GM06990 (cell line): Measurements from ENCODE around the gene SMOC2.
"Not testable (repeated sequence)": the region's sequence is repeated elsewhere in the genome, so short reads cannot be mapped to it uniquely, and the experiment has no call there.

Experiments
- DNase-seq: peaks from one replicate; pipeline ENCODE4 v3.0.0-alpha.2; 2011; ENCODE audit not compliant: insufficient read length; ENCODE audit errors: extremely low read depth
- H3K27me3 ChIP-seq: replicated peaks from 2 replicates; pipeline ENCODE4 v1.6.0; 2011; ENCODE audit warnings: low read length; ENCODE audit not compliant: control insufficient read depth, insufficient read depth
- H3K36me3 ChIP-seq: 2 replicates; pipeline ENCODE4 v1.5.1; 2011; ENCODE audit warnings: low read length; ENCODE audit not compliant: control insufficient read depth, insufficient read depth
- H3K4me3 ChIP-seq: replicated peaks from 2 replicates; pipeline ENCODE4 v1.5.1; 2011; ENCODE audit warnings: low read depth, mild to moderate bottlenecking, control low read depth, low read length
- TF ChIP-seq, protein P1 (sequence below): IDR thresholded peaks from 2 replicates; pipeline ENCODE4 v1.5.1; 2011; ENCODE audit warnings: low read length, control low read depth, mild to moderate bottlenecking, inconsistent platforms; ENCODE audit not compliant: insufficient read depth, poor library complexity, severe bottlenecking

Gene SMOC2

DNA sequence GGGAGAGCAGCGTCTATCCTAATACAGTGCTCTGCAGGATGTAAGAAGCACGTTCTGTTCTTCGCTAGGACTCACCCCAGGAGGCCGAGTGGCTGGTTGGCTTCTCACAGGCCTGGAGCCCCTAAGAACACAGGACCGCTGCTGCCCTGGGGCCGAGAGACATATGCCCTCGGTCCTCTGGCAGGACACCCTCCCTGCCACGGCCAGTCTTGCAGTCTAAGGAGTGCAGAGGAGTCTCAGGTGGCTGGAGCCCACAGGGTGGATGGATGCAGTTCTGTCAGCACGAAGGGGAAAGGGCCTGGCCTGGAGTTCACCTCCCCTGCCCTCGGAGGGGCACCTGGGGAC lies 96.5 kb downstream of the SMOC2 start:
- H3K36me3 ChIP-seq: no peaks in the 10 kb centered on the region
- no peaks in the 10 kb centered on the region for H3K27me3 ChIP-seq
- no peak overlapping the region for H3K4me3 ChIP-seq
- TF ChIP-seq, protein P1, sequence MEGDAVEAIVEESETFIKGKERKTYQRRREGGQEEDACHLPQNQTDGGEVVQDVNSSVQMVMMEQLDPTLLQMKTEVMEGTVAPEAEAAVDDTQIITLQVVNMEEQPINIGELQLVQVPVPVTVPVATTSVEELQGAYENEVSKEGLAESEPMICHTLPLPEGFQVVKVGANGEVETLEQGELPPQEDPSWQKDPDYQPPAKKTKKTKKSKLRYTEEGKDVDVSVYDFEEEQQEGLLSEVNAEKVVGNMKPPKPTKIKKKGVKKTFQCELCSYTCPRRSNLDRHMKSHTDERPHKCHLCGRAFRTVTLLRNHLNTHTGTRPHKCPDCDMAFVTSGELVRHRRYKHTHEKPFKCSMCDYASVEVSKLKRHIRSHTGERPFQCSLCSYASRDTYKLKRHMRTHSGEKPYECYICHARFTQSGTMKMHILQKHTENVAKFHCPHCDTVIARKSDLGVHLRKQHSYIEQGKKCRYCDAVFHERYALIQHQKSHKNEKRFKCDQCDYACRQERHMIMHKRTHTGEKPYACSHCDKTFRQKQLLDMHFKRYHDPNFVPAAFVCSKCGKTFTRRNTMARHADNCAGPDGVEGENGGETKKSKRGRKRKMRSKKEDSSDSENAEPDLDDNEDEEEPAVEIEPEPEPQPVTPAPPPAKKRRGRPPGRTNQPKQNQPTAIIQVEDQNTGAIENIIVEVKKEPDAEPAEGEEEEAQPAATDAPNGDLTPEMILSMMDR: no peak
- DNase-seq: no peak

DNA sequence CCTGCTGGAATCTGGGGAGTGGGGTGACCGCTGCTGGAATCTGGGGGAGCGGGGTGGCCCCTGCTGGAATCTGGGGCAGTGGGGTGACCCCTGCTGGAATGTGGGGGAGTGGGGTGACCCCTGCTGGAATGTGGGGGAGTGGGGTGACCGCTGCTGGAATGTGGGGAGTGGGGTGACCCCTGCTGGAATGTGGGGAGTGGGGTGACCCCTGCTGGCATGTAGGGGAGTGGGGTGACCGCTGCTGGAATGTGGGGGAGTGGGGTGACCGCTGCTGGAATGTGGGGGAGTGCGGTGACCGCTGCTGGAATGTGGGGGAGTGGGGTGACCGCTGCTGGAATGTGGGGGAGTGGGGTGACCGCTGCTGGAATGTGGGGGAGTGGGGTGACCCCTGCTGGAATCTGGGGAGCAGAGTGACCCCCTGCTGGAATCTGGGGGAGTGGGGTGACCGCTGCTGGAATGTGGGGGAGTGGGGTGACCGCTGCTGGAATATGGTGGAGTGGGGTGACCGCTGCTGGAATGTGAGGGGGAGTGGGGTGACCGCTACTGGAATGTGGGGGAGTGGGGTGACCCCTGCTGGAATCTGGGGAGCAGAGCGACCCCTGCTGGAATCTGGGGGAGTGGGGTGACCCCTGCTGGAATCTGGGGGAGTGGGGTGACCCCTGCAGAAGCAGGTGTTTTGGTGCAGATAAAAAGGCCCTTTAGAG lies 97.4 kb downstream of the SMOC2 start:
- H3K36me3 ChIP-seq, H3K4me3 ChIP-seq, DNase-seq, H3K27me3 ChIP-seq: not testable (repeated sequence)

DNA sequence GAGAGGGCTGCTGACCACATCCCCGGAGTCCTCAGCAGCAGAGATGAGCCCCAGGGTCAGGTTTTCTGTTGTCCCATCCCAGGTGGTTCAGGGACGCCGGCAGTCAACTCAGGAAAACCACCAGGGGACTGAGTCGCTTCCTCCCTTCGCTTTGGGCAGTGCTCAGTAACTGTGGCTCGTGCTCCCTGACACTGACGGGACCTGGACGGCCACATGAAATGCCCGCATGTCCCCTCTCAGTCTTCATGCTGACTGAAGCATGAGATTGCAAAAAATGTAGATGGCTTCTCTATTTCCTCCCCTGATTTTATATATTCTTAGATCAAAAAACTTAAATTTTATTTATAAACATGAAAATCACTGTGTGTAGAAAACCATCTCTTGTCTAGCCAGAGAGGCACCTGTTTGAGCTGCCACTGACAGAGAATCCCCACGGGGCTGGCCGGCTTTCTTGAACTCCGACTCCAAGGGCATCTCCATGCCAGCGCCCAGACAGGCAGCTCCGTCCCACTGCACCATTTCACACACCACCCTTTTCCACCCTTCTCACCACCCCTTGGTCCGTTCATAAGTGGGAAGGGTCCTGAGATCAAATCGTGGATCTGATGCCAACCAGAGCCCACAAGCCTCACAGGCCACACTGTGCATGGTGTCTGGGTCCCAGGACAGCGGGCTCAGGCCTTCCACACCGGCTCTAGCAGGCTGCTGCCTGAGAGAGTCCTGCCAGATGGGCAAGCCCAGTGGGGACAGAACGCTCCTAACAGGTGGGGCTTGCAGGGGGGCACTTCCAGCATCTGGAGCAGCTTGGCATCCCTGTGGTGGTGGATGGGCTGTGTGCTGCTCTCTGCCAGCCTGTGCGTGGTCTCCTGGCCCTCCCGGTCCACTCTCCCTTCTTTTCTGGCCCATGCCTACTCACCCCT lies 98.2 kb downstream of the SMOC2 start:
- TF ChIP-seq, protein P1: no peak
- no peaks in the 10 kb centered on the region for H3K36me3 ChIP-seq
- DNase-seq: no peak
- H3K4me3 ChIP-seq: no peak overlapping the region
- no peaks in the 10 kb centered on the region for H3K27me3 ChIP-seq

DNA sequence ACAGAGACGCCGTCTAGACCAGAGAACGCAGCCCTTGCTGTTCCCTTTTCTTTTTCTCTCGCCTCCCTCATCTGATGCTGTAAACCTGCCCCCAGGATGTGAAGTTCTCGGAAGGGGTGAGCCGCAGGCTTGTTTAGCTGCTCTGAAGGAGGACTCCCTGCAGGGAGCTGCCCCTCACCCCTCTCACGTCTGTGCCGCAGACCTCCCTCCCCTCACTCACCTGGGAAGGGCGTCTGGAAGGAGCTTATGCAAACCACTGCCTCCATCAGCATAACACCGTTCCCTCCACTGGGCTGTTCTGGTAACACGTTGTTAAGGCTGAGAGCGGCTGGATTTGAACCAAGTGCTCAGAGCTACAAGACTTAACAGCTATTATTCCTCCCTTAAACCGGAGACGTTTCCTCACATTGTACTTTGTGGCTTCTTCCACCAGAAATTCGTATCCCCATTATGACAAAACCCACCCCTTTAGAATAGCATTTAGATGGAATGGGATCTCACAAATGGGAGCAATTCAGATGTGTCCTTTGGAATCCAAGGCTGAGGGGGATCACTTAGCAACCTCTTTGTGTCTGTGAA lies 99.8 kb downstream of the SMOC2 start:
- no peaks in the 10 kb centered on the region for H3K27me3 ChIP-seq
- DNase-seq: no peak
- no peak overlapping the region for H3K4me3 ChIP-seq
- no peaks in the 10 kb centered on the region for H3K36me3 ChIP-seq
- TF ChIP-seq, protein P1: no peak

DNA sequence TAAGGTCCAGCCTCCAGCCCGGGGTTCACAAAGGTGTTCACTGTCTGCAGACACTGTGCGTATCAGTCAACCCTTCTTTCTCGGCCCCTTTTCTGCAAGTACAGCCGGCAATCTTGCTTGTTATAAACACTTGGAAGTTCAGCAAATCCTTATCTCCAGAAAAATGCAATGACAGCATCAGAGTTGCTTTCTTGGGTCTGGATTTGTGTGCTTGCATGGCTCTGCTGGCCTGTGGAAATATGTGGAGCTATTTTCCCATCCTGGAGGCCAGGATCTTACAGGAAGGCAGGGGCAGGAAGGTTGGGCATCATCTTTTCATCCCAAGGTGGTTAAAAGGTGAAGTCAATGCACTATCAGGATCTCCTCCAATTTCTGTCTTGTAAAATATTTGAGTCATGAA lies 100.3 kb downstream of the SMOC2 start:
- H3K4me3 ChIP-seq: no peak overlapping the region
- no peaks in the 10 kb centered on the region for H3K36me3 ChIP-seq
- no peak for DNase-seq
- H3K27me3 ChIP-seq: no peaks in the 10 kb centered on the region
- TF ChIP-seq, protein P1: no peak

DNA sequence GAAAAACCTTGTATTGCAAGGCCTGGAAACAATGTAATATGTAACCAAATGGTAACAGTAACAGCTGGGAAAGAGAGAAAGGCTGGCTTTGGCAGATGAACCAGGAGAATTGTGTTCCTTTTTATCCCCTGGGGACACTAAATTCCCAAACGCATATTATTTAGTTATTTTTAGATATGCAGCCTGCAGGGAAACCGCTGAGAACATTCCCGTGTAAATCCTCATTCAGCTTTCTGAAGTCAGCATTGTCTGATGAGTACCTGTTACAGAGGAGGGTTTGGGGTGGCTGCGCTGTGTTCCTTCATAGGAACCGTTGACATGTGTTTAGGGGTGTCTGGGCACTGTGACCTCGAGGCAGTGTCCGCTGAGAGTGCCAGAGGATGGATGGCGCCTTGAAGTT lies 101.3 kb downstream of the SMOC2 start:
- TF ChIP-seq, protein P1: no peak
- no peak for DNase-seq
- Histone ChIP-seq H3K36me3 (no peaks in the 10 kb centered on the region), H3K27me3 (no peaks in the 10 kb centered on the region), H3K4me3 (no peak overlapping the region)
